Activated naive CD4-positive, alpha-beta T cell (primary cell): Measurements from ENCODE around the gene NEK4.

ENCODE experiments used
- DNase-seq, 4 experiments: peaks; one replicate each; lab custom pipeline; 2025; lab: John Stamatoyannopoulos, UW

Gene NEK4

GRCh38 chr3:52792961-52793695 lies 22.4 kb upstream of the NEK4 start:
- no peak for DNase-seq

GRCh38 chr3:52792413-52792812 lies 21.7 kb upstream of the NEK4 start:
- no peak for DNase-seq

- no peak for DNase-seq
Measured at GRCh38 chr3:52791928-52792327, 21.2 kb upstream of the NEK4 start.

GRCh38 chr3:52791366-52791765 lies 20.6 kb upstream of the NEK4 start:
- no peak for DNase-seq

GRCh38 chr3:52790741-52791140 lies 20.0 kb upstream of the NEK4 start:
- no peak for DNase-seq

- no peak for DNase-seq
Measured at GRCh38 chr3:52790337-52790736, 19.6 kb upstream of the NEK4 start.

- DNase-seq = no peak
Measured at GRCh38 chr3:52789746-52790040, 19.0 kb upstream of the NEK4 start.

GRCh38 chr3:52788890-52789745 lies 18.4 kb upstream of the NEK4 start:
- DNase-seq = no peak

GRCh38 chr3:52787672-52788625 lies 17.2 kb upstream of the NEK4 start:
- no peak for DNase-seq

GRCh38 chr3:52787246-52787645 lies 16.5 kb upstream of the NEK4 start:
- no peak for DNase-seq

GRCh38 chr3:52786330-52787215 lies 15.8 kb upstream of the NEK4 start:
- DNase-seq = no peak

- DNase-seq = no peak
Measured at GRCh38 chr3:52784931-52785590, 14.3 kb upstream of the NEK4 start.

- DNase-seq = no peak
Measured at GRCh38 chr3:52784021-52784621, 13.4 kb upstream of the NEK4 start.

GRCh38 chr3:52783211-52783555 lies 12.4 kb upstream of the NEK4 start:
- DNase-seq = no peak

- DNase-seq = no peak
Measured at GRCh38 chr3:52782412-52783210, 11.9 kb upstream of the NEK4 start.

GRCh38 chr3:52781741-52782140 lies 11.0 kb upstream of the NEK4 start:
- DNase-seq = no peak

- DNase-seq = no peak
Measured at GRCh38 chr3:52779837-52780585, 9.3 kb upstream of the NEK4 start.

- no peak for DNase-seq
Measured at GRCh38 chr3:52779011-52779836, 8.5 kb upstream of the NEK4 start.
